Measurements from ENCODE around the gene SDCCAG8. TPM values are rescaled to one million over a fixed set of nuclear protein-coding genes. Genes with fewer than 3 reads are reported as not detected.

Gene SDCCAG8
- total RNA-seq, 1 donor from 2014 or later: 21.4 TPM

GRCh38 chr1:243525085-243525487, 269.2 kb downstream of the SDCCAG8 start:
- no peaks in the 10 kb centered on the region for H3K27me3 ChIP-seq (ENCODE audit: low read depth)
- no peak for DNase-seq
- intact Hi-C loops (cut with micrococcal nuclease): no loop called here
- no peak overlapping the region for H3K4me3 ChIP-seq
- no peaks in the 10 kb centered on the region for H3K4me1 ChIP-seq
- H3K36me3 ChIP-seq: no peaks in the 10 kb centered on the region
- H3K9me3 ChIP-seq (replicated peaks): peaks cover 10% of the 10 kb centered on the region
- TF ChIP-seq CTCF (IDR thresholded peaks at IDR 0.05; ENCODE audit: borderline replicate concordance): no peak
- H3K27ac ChIP-seq (replicated peaks): no peak overlapping the region

GRCh38 chr1:243526180-243526579, 270.3 kb downstream of the SDCCAG8 start:
- DNase-seq: no peak
- Histone ChIP-seq H3K27ac (replicated peaks) (no peak overlapping the region), H3K27me3 (ENCODE audit: low read depth) (no peaks in the 10 kb centered on the region), H3K36me3 (no peaks in the 10 kb centered on the region), H3K4me1 (no peaks in the 10 kb centered on the region), H3K9me3 (replicated peaks) (peaks cover 10% of the 10 kb centered on the region), H3K4me3 (no peak overlapping the region)
- no peak for TF ChIP-seq CTCF (IDR thresholded peaks at IDR 0.05; ENCODE audit: borderline replicate concordance)
- intact Hi-C loops (cut with micrococcal nuclease): no loop called here

GRCh38 chr1:243528459-243529121, 272.7 kb downstream of the SDCCAG8 start:
- intact Hi-C loops (cut with micrococcal nuclease): no loop called here
- DNase-seq: no peak
- Histone ChIP-seq H3K27ac (replicated peaks) (no peak overlapping the region), H3K9me3 (replicated peaks) (peaks cover 10% of the 10 kb centered on the region), H3K36me3 (no peaks in the 10 kb centered on the region), H3K27me3 (ENCODE audit: low read depth) (no peaks in the 10 kb centered on the region), H3K4me3 (no peak overlapping the region), H3K4me1 (no peaks in the 10 kb centered on the region)
- no peak for TF ChIP-seq CTCF (IDR thresholded peaks at IDR 0.05; ENCODE audit: borderline replicate concordance)

GRCh38 chr1:243529512-243529911, 273.7 kb downstream of the SDCCAG8 start:
- Histone ChIP-seq H3K4me1 (no peaks in the 10 kb centered on the region), H3K36me3 (no peaks in the 10 kb centered on the region), H3K27ac (replicated peaks) (no peak overlapping the region), H3K9me3 (replicated peaks) (peaks cover 10% of the 10 kb centered on the region), H3K4me3 (no peak overlapping the region), H3K27me3 (ENCODE audit: low read depth) (no peaks in the 10 kb centered on the region)
- no peak for TF ChIP-seq CTCF (IDR thresholded peaks at IDR 0.05; ENCODE audit: borderline replicate concordance)
- intact Hi-C loops (cut with micrococcal nuclease): no loop called here
- no peak for DNase-seq

- no peaks in the 10 kb centered on the region for H3K36me3 ChIP-seq
- no peak for DNase-seq
- no peak for TF ChIP-seq CTCF (IDR thresholded peaks at IDR 0.05; ENCODE audit: borderline replicate concordance)
- no peaks in the 10 kb centered on the region for H3K27me3 ChIP-seq (ENCODE audit: low read depth)
- H3K9me3 ChIP-seq (replicated peaks): no peaks in the 10 kb centered on the region
- no peak overlapping the region for H3K4me3 ChIP-seq
- no peak overlapping the region for H3K27ac ChIP-seq (replicated peaks)
- intact Hi-C loops (cut with micrococcal nuclease): no loop called here
- no peaks in the 10 kb centered on the region for H3K4me1 ChIP-seq
Measured at GRCh38 chr1:243535014-243535413, 279.2 kb downstream of the SDCCAG8 start.
